HG03521 (cell line): ENCODE measurements around the gene TTLL9.

Source experiments
- ATAC-seq: cut with Tn5 transposase; IDR thresholded peaks from one replicate; pipeline ENCODE4 v1.9.1; 2021; ENCODE audit warnings: mild to moderate bottlenecking, moderate library complexity; ENCODE audit not compliant: unreplicated experiment

Gene TTLL9

GRCh38 chr20:31877684-31878083, 7.2 kb downstream of the TTLL9 start:
- ATAC-seq: no peak

GRCh38 chr20:31879143-31879987, 8.9 kb downstream of the TTLL9 start:
- ATAC-seq: peak; percentile 75

GRCh38 chr20:31881945-31882344, 11.5 kb downstream of the TTLL9 start:
- no peak for ATAC-seq

GRCh38 chr20:31883829-31884228, 13.4 kb downstream of the TTLL9 start:
- ATAC-seq: no peak

- ATAC-seq: no peak
Observed at GRCh38 chr20:31890646-31891045, 20.2 kb downstream of the TTLL9 start.

- peak; percentile 97 for ATAC-seq
Observed at GRCh38 chr20:31894980-31895675, 24.7 kb downstream of the TTLL9 start.

- ATAC-seq: no peak
Observed at GRCh38 chr20:31896049-31896448, 25.6 kb downstream of the TTLL9 start.

- ATAC-seq: no peak
Observed at GRCh38 chr20:31897541-31897940, 27.1 kb downstream of the TTLL9 start.

GRCh38 chr20:31901615-31902014, 31.2 kb downstream of the TTLL9 start:
- ATAC-seq: no peak

- ATAC-seq: no peak
Observed at GRCh38 chr20:31903627-31904386, 33.4 kb downstream of the TTLL9 start.

- no peak for ATAC-seq
Observed at GRCh38 chr20:31906001-31906400, 35.6 kb downstream of the TTLL9 start.

- no peak for ATAC-seq
Observed at GRCh38 chr20:31907046-31907445, 36.6 kb downstream of the TTLL9 start.

- no peak for ATAC-seq
Observed at GRCh38 chr20:31908016-31908415, 37.6 kb downstream of the TTLL9 start.

GRCh38 chr20:31908424-31908823, 38.0 kb downstream of the TTLL9 start:
- ATAC-seq: no peak

GRCh38 chr20:31909253-31910070, 39.0 kb downstream of the TTLL9 start:
- ATAC-seq: no peak

GRCh38 chr20:31910071-31910803, 39.8 kb downstream of the TTLL9 start:
- ATAC-seq: no peak

- no peak for ATAC-seq
Observed at GRCh38 chr20:31913431-31914157, 43.2 kb downstream of the TTLL9 start.

- no peak for ATAC-seq
Observed at GRCh38 chr20:31914170-31914569, 43.7 kb downstream of the TTLL9 start.
